Measurements from ENCODE around the gene TRIM63.

The TRIM63 gene

GRCh38 chr1:26034504-26035202, 32.8 kb downstream of the TRIM63 start:
- DNase-seq (ENCODE audit: low read depth in 3 of 3): no peak

DNA sequence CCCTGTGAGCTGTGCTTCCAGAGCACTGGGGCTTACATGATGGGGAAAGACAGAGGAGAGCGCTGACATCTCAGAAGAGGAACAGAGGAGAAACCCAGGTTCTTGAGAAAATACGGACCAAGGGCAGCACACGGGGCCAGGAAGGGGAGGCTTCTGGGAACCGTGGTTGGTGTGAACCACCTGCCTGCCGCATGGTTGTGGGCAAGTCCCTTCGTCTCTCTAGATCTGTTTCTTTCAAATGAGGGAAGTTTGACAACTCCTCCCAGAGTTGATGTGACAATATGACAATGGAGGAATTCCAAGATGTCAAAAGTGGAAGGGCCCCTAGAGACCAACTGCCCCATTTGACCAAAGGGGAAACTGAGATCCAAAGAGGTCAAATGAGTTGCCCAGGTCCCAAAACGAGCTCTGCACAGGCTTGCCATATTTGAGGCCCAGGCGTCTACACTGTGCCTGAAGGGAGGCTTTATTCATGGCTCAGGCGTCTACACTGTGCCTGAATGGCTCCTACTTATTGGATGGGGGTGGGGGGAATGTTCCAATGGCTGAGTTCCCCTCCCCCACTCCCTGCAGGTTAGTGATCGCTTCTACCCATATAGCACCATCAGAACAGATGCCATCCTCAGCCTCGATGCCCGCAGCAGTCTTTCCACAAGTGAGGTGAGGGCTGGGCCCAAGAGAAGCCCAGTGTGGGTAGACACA, 34.6 kb downstream of the TRIM63 start:
- DNase-seq (ENCODE audit: low read depth in 3 of 3): no peak

- DNase-seq (ENCODE audit: low read depth in 3 of 3): no peak
Measured at GRCh38 chr1:26031611-26032220, 35.7 kb downstream of the TRIM63 start.

GRCh38 chr1:26031196-26031595, 36.2 kb downstream of the TRIM63 start:
- DNase-seq (ENCODE audit: low read depth in 3 of 3): no peak

- no peak for DNase-seq (ENCODE audit: low read depth in 3 of 3)
Measured at GRCh38 chr1:26029864-26030481, 37.5 kb downstream of the TRIM63 start.

- no peak for DNase-seq (ENCODE audit: low read depth in 3 of 3)
Measured at GRCh38 chr1:26029054-26029863, 38.2 kb downstream of the TRIM63 start.

DNA sequence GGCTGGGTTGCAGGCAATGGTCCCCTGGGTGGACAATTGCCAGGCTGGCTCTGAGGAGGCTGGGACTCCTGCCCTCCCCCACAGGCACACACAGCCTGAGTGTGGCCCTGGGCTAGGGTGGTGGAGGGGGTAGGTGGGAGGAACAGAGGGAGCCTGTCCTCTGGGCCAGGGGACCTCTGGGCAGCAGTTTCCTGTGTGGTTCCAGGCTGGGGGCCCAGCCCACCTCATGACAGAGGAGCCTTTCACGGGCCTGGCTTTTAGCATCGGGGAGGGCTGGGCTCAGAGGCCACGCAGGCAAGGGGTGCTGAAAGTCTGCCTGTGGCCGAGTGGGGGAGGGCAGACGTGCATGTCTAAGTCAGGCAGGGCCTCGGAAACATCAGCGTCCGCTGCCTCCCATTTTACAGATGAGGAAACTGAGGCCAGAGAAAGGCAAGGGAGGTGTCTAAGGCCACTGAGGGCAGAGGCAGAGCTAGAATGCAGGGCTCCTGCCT, 38.9 kb downstream of the TRIM63 start:
- no peak for DNase-seq (ENCODE audit: low read depth in 3 of 3)

GRCh38 chr1:26027716-26028489, 39.5 kb downstream of the TRIM63 start:
- DNase-seq (ENCODE audit: low read depth in 3 of 3): no peak

DNA sequence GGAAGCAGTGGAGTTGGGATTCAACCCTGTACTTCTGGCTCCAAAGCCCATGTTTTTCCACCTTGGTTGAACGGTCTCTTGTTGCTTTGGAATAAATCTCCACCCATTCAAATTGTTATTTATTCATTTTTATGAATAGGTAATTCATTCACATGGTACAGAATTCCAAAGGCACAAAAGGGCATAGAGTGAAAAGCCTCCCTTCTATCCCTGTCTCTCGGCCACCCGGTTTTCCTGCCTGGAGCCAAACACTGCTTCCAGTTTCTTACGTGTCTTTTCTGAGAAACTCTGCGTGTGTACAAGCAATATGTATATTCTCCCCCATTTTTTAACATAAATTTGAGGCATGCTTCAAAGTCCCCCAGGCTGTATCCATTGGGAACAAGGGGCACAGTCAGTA, 41.9 kb downstream of the TRIM63 start:
- no peak for DNase-seq (ENCODE audit: low read depth in 3 of 3)

- no peak for DNase-seq (ENCODE audit: low read depth in 3 of 3)
Measured at GRCh38 chr1:26025060-26025459, 42.4 kb downstream of the TRIM63 start.

GRCh38 chr1:26023826-26024225, 43.6 kb downstream of the TRIM63 start:
- no peak for DNase-seq (ENCODE audit: low read depth in 3 of 3)

DNA sequence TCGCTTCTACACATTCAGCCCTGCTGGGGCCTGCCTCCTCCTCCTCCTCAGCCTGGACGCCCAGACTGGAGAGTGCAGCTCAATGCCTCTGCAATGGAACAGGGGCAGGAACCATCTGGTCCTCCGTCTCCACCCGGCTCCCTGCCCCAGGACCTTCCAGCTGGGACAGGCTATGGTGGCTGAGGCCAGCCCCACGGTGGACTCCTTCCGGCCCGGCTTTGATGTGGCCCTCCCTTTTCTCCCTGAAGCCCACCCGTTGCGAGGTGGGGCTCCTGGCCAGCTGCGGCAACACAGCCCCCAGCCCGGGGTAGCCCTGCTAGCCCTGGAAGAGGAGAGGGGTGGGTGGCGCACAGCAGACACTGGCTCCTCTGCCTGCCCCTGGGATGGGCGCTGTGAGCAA, 44.4 kb downstream of the TRIM63 start:
- DNase-seq (ENCODE audit: low read depth in 3 of 3): no peak

GRCh38 chr1:26022404-26022779, 45.0 kb downstream of the TRIM63 start:
- DNase-seq (ENCODE audit: low read depth in 3 of 3): no peak

DNA sequence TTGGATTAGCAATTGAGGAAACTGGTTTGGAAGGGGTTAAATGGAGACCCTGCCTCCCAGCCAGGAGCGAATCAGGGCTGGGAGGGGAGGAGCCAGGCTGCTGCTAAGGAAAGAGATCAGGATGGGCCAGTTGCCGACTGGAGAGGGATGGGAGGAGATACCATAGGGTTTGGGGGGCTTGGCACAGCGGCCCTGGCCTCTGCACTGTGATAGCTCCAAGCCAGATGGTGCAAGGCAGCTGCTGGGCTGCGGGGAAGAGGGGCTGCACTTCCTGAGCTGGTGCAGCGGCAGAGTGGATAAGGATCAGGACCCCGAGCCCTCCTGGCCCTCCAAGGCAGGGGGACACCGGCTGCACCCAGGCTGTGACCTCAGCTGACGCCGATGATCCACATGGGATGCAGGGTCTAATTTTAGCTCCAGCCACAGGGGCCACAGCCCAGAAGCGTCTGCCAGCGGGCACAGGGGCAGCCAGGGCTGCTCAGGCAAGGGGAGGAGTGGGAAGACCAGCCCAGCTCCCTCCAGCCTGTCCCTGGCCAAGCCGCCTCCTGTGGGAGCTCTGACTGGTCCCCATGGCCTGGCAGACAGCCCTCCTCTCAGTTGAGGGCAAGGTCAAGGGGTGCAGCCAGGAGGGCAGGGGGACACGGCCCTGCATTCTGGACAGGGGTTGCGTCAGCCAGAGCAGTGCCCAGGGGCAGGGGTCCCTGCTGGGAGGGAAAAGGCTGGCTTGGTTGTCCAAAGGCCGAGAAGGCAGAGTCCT, 45.6 kb downstream of the TRIM63 start, which contains the start of gene EXTL1:
EXTL1 (plus strand) TSS at position 129 of the 757 bp plus-strand sequence. CDS start 872 bp downstream, outside the sequence.
- no peak for DNase-seq (ENCODE audit: low read depth in 3 of 3)

GRCh38 chr1:26020941-26021646, 46.3 kb downstream of the TRIM63 start:
- DNase-seq (ENCODE audit: low read depth in 3 of 3): no peak

DNA sequence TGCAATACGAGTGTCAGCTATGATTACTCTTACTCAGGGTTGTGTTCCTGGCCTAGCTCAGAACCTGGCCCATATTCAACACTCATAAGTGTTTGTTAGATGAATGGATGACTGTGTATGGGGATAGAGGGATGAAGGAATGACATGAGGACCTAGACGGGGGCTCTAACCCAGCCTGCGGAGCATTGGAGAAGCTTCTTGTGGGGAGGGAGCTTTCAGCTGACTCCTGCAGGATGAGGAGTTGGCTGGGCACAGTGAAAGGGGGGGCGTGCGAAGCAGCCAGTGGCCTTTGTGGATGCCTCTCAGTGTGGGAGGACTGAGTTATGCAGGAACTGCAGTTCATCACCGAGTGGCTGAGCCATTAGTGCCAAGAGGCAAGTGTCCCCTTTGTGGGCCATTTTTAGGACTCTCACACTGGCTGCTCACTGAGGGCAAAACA, 47.1 kb downstream of the TRIM63 start:
- DNase-seq (ENCODE audit: low read depth in 3 of 3): no peak

DNA sequence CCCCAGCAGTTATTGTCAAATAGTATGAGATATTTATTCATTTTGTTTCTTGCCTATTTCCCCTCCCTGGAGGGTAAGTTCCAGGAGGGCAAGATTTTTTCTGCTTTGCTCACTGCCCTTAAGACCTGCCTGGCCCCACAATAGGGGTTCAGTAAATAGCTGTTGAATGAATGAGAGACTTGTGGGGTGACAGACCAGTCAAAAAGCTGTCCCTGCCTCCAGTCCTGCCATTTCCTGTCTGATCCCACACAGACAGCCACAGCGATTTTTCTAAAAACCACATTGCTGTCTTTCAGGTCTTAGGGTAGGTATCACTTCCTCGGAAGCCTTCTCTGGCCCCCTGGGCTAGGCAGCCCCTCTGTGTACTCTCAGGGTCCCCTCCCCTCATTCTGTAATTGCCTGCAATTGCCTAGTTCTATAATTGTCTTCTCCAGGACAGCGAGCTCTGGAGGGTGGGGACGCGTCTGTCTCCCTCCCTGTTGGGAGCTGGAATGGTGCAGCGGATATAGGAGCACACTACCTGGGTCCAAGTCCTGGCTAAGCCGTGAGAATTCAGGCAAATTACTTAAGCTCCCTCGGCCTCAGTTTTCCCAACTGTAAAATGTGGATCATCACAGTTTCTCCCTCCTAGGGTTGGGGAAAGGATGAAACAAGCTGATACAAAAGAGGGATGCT, 47.7 kb downstream of the TRIM63 start:
- DNase-seq (ENCODE audit: low read depth in 3 of 3): no peak

DNA sequence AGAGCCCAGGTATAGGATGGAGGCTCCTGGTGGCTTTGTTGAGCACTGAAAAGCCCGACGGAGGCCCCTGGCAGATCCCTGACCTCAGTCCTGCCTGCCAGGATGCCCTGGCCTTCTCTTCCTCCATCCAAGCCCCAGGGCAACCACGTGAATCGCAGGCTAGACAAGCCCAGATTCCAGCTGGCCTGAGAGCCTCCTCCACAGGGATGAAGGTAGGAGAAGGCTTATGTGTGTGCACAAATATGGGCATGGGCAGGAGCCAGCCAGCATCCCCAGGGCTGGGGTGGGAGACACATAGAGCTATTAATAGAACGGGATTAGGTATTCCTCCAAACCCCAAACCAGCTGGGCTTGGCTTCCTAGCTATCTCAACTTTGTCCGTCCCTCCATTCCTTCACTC, 49.8 kb downstream of the TRIM63 start:
- DNase-seq (ENCODE audit: low read depth in 3 of 3): no peak

Data from stimulated activated CD4-positive, alpha-beta T cell treated with anti-CD3 and anti-CD28 coated beads, TNF-alpha, amount 100 ng/mL, for 48 hours (primary cell).